ENCODE data around the gene EFCAB6. TPM values are rescaled to one million over a fixed set of nuclear protein-coding genes. Genes with fewer than 3 reads are reported as not detected.

The EFCAB6 gene
- total and polyA plus RNA-seq, 2 of the 4 experiments (the other 2 are of a cell fraction) = 0.44 to 1.1 TPM

- TF ChIP-seq MXI1 (IDR thresholded peaks at IDR 0.05; ENCODE audit: borderline replicate concordance, low read depth, low read length) = no peak
- TF ChIP-seq ELK1 (IDR thresholded peaks at IDR 0.05; ENCODE audit: borderline replicate concordance, low read depth, low read length) = no peak
- Histone ChIP-seq H2BK20ac (ENCODE audit: low read depth, low read length) (no peak overlapping the region), H3K9ac (ENCODE audit: low read depth, low read length) (no peak overlapping the region), H3K4ac (ENCODE audit: low read depth, low read length) (no peak overlapping the region), H3K36me3 (ENCODE audit: control insufficient read depth, insufficient read depth, low read length) (no peaks in the 10 kb centered on the region), H2BK120ac (ENCODE audit: low read depth, low read length) (no peak overlapping the region), H3K23ac (ENCODE audit: low read depth, low read length) (no peak overlapping the region), H2BK5ac (ENCODE audit: low read depth, low read length, poor library complexity, severe bottlenecking) (no peak overlapping the region), H3K27ac (ENCODE audit: insufficient read depth, low read length) (no peak overlapping the region), H3K18ac (ENCODE audit: low read depth, low read length) (no peak overlapping the region), H2BK15ac (ENCODE audit: low read depth, low read length) (no peak overlapping the region), H3K9me1 (ENCODE audit: insufficient read depth, low read length) (no peaks in the 10 kb centered on the region), H2AK9ac (replicated peaks; ENCODE audit: low read depth, low read length, poor library complexity) (no peak overlapping the region), H3K79me1 (ENCODE audit: low read depth in 1 of 2, low read length in 2 of 2) (no peaks in the 10 kb centered on the region), H4K8ac (ENCODE audit: low read depth in 2 of 2, low read length in 2 of 2) (no peak overlapping the region), H3K4me1 (ENCODE audit: control insufficient read depth, insufficient read depth, low read length) (no peaks in the 10 kb centered on the region), H3K4me2 (ENCODE audit: low read depth, low read length) (no peak overlapping the region), H3K56ac (ENCODE audit: extremely low read depth, insufficient read depth, low read length) (no peak overlapping the region), H4K5ac (ENCODE audit: low read depth, low read length) (no peak overlapping the region), H2AFZ (replicated peaks; ENCODE audit: low read length, poor library complexity) (no peak overlapping the region), H4K91ac (ENCODE audit: insufficient read depth, low read depth, low read length) (no peak overlapping the region), H3K4me3 (ENCODE audit: insufficient read depth, low read depth, low read length) (no peak overlapping the region), H3K27me3 (ENCODE audit: control insufficient read depth, insufficient read depth, low read length) (no peaks in the 10 kb centered on the region), H4K20me1 (ENCODE audit: insufficient read depth, low read length) (no peaks in the 10 kb centered on the region), H3K14ac (replicated peaks; ENCODE audit: low read depth, low read length) (no peak overlapping the region), H2AK5ac (ENCODE audit: low read depth, low read length) (no peak overlapping the region), H3K9me3 (ENCODE audit: control insufficient read depth, insufficient read depth, low read length) (no peaks in the 10 kb centered on the region)
- intact Hi-C loops (cut with micrococcal nuclease) = no loop called here
- ChIA-PET CTCF (interaction anchor here (0.9 to 1.0 kb wide), 2 partner anchors 9 to 12 kb away, joined by 3 read pairs; no protein-coding TSS in a partner anchor), POLR2A (ENCODE audit: unreplicated experiment) (interaction anchor here (0.6 kb wide), 2 partner anchors 183 to 542 kb away, joined by 6 to 7 read pairs; no protein-coding TSS in a partner anchor)
- DNase-seq (no peak), ATAC-seq (ENCODE audit: low read depth) (no peak)
- no TSS peak for BruUV-seq (replicated peaks)
- WGBS, 2 experiments (ENCODE audit: extremely low coverage in 2 of 2, insufficient read length in 1 of 2) = 58% methylated on average over 4 of the region's 17 CpGs; no CpG with 5 or more reads in 1 of the 2 experiments
- dilution Hi-C loops (cut with HindIII; ENCODE audit: low sequenced_read_pairs, unreplicated experiment) = no loop called here
- in situ Hi-C loops (cut with MboI; ENCODE audit: low sequenced_read_pairs) = no loop called here
These were observed 279.6 kb downstream of the EFCAB6 start for GRCh38 chr22:43532301-43533155.
